GM12891 (cell line): Measurements from ENCODE around the gene KPNA6.

Experiments used
- POLR2A ChIP-seq: IDR thresholded peaks from 2 replicates; pipeline ENCODE4 v1.6.1; 2011; ENCODE audit warnings: low read depth, low read length, control low read depth
- POLR2AphosphoS5 ChIP-seq: IDR thresholded peaks from 2 replicates; pipeline ENCODE4 v1.6.1; 2011; ENCODE audit warnings: low read depth, low read length, control low read depth
- SPI1 ChIP-seq: IDR thresholded peaks from 2 replicates; pipeline ENCODE4 v1.6.1; 2011; ENCODE audit warnings: low read depth, low read length, control low read depth
- TAF1 ChIP-seq: IDR thresholded peaks from 2 replicates; pipeline ENCODE4 v1.6.1; 2011; ENCODE audit warnings: low read depth, low read length, control low read depth

- TF ChIP-seq POLR2AphosphoS5 (0 out of 2 replicates have a peak, but pooled peaks have one; percentile 27), POLR2A (no peak), TAF1 (no peak), SPI1 (peak; percentile 79)
Observed at GRCh38 chr1:32066489-32066873, 41.4 kb upstream of the KPNA6 start.
